Fibroblast of skin of scalp (primary cell): Measurements from ENCODE around the gene PAX2.

Experiments used
- DNase-seq: peaks from one replicate; pipeline ENCODE4 v3.0.0-alpha.2; 2013

The PAX2 gene

DNA sequence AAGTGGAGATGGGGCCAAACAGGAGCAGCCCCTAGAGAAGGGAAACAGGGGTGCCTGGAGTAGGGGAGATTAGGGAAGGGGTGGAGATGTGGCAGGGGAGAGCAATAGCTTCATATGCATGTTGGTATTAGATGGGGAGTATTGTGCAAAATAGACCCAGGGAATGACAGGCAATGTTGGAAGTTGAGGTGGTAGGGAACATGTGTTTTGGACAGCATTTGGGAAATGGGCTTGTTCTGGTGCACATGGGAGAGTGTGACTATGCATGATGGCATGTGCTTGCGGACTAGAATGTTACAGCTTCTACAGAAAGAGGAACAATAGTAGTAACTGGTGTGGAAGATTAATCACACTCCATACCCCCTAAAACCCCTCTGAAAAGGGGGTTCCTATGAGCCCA, 10.4 kb downstream of the PAX2 start:
- no peak for DNase-seq

- no peak for DNase-seq
Measured at GRCh38 chr10:100759331-100759730, 13.9 kb downstream of the PAX2 start.

DNA sequence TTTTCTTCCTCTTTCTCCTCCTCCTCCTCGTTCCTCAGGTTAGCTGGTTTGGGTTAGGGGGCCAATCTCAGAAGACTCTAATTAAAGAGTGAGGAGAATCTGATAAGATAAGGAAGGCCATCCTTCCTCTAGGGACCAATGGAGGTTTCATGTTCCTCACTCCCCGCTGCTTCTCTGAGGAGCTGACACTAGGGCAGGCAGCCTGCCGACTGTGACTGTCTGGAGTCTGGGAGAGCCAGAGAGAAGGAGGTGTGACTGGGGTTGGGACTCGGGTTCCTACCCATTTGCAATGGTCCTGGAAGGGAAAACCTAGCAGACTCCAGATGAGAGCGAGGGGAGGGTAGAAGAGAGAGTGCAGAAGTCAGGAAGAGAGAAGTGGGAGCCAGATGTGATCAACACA, 15.3 kb downstream of the PAX2 start:
- no peak for DNase-seq

DNA sequence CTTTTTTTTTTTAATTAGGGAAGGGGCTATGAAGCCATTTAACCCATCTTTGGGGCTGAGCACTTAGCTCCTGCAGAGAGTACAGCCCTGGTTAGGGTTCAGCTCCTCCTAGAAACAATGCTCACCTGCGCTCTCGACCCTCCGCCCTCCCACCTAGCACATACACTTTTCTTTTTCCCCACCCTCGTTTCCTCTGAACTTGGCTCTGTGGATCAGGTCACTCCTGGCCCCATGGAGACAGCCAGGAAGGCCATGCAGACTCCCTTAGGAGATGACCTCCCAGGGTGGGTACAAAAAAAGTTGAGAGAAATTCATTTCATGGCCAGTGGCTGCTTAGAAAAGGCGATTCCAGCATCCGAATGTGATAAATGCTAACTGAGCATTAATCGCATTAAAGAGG, 15.8 kb downstream of the PAX2 start:
- no peak for DNase-seq

- DNase-seq: no peak
Measured at GRCh38 chr10:100763043-100763747, 17.8 kb downstream of the PAX2 start.

- no peak for DNase-seq
Measured at GRCh38 chr10:100766693-100767421, 21.5 kb downstream of the PAX2 start.

DNA sequence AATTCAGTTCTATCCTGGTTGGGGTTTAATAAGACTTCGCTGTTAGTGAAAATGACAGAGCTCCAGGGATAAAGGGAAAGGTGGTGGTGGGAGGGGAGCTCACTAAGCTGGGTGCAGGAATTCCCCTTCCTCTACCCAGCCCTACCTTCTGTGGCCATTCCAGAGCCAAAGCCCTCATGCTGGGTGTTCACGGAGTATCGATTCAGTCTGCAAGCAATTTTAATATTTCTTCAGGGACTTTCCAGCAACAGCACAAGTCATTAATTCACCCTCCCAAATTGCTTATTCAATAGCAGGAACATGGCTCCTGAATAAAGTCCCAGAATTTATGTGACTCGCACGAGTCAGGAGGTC, 22.0 kb downstream of the PAX2 start:
- DNase-seq: no peak

DNA sequence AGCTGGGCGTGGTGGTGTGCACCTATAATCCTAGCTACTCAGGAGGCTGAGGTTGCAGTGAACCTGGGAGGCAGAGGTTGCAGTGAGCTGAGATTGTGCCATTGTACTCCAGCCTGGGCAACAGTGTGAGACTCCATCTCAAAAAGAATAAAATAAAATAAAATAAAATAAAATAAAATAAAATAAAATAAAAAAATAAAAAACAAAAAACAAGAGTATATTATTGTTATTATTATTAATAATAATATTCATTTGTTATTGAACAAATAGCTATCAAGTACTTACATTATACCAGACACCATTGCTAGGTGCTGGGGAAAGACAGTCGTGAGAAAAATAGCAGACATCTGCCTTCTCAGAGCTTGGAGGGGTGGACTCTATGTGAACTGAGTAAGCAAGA, 24.1 kb downstream of the PAX2 start:
- no peak for DNase-seq

DNA sequence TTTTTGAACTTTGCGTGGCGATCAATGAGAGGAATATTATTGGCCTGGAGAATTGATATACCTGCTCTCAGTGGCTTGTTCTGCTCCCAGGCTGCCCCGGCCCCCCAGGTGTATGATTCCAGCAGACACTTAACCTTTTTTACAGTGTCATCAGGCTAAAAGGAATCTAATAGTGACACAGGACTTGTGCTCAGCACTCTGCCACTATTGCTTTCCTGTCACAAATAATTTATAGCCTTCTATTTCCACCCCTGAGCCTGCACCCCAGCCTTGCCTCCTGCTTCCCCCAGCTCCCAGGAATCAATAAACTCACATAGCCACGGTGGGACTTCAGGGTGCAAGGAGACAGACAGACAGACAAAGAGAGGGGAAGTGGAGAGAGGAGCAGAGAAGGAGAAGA, 28.3 kb downstream of the PAX2 start:
- DNase-seq: no peak

DNA sequence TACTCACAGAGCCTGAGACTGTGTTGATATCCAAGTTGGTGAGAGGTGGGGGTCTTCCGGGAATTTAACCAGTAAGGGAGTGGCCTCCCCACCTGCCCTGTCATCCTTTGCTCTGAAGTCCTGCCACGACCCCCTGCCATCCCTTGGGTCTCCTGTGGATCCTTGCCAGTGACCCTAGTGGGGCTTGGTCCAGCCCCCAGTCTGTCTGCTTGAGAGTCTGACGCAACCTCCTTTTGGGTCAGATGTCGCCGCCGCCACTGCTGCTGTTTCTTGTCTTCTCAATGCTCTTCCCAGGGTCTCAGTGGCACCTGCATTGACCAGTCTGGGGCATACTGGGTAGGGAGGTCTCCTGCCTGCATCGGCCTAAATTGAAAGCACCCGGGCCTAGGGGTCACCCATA, 28.8 kb downstream of the PAX2 start:
- no peak for DNase-seq

DNA sequence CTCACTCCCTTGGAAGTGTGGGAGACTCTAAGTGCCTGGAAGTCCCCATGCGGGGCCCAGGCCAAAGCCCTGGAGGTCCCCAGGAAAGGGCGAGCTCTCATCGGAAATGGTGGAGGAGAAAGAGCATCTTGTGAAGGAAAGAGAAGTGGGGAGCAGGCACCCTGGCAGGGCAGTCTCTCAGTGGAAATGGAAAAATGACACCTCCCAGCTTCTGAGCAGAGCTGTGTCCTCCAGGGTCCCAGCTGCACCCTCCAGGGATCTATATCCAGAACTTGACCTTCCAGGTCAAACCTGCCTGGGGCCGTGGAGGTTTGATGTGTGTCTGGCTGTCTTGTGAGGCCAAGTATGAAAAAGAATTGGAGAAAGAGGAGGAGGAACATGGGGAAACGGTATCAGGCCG, 29.5 kb downstream of the PAX2 start:
- DNase-seq: no peak

- no peak for DNase-seq
Measured at GRCh38 chr10:100775386-100775785, 30.0 kb downstream of the PAX2 start.

GRCh38 chr10:100775871-100776270, 30.5 kb downstream of the PAX2 start:
- DNase-seq: no peak

DNA sequence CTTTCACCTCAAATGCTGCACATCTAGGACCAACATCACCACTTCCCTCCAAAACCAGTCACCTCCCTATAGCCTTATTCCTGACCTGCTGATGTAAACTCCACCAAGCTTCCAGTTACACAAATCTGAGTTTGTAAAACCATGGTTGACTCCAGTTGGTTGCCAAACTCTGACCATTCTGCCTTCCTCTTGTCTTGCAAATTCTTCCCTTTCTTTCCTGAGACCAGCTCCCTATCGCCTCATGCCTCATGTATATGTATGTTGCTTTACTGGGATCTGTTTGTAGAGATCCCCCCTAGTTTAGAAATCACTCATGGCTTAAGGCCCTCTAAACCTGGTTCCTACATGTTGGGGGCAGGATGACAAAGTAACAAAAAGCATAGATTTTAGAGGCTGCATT, 31.3 kb downstream of the PAX2 start:
- no peak for DNase-seq

DNA sequence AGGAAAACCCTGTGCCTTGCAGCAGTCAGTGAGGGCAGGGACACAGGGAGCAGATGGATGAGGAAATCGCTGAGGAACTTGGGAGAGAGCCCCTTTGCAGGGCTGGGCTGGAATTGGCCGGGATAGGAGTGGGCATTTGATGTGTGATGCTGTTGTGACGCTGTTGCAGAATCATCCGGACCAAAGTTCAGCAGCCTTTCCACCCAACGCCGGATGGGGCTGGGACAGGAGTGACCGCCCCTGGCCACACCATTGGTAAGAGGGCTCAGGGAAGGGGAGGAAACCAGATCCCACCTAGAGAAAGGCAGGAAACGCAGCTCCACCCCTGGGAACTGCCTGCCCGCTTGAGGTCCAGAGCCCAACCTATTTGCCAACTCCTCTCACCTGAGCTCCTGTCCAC, 33.9 kb downstream of the PAX2 start:
- no peak for DNase-seq

- no peak for DNase-seq
Measured at GRCh38 chr10:100780324-100780723, 34.9 kb downstream of the PAX2 start.

GRCh38 chr10:100781145-100781665, 35.8 kb downstream of the PAX2 start:
- no peak for DNase-seq

DNA sequence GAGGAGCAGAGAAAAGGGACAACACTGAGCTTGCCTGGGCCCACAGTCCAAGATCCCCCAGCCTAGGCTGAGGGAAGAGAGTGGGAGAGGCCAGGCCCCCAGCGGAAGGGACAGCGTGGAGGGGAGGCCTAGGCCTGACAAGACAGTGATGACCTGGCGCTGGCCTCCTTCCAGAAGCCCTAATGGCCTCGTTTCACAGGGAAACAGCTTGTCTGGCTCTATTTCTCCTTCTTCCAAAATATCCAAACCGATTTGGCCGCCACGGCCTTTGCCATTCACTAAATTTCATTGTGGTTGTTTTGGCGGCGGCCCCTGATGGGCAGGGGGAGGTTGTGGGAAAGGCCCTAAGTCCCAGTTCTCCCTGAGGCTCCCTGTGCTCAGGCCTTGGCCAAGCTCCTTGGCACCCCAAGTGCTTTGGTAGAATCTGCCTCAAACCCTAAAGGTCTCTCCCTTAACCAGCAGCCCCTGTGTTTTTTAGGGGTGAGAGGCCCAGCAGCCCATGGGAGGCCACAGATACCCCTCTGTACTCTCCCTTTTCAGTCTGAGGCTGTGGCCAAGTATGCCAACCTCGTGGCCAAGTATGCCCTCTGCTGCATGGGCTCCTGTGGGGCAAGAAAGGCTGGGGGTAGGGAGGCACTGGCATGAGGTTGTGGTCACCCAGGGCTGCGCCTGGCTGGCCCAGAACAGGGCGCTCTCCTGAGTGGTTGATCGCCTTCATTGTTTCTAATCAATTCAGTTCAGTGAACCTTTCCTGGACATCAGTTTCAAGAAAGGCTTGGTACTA, 37.3 kb downstream of the PAX2 start:
- DNase-seq: no peak

GRCh38 chr10:100784126-100784525, 38.7 kb downstream of the PAX2 start:
- no peak for DNase-seq

GRCh38 chr10:100786591-100786990, 41.2 kb downstream of the PAX2 start:
- DNase-seq: no peak

DNA sequence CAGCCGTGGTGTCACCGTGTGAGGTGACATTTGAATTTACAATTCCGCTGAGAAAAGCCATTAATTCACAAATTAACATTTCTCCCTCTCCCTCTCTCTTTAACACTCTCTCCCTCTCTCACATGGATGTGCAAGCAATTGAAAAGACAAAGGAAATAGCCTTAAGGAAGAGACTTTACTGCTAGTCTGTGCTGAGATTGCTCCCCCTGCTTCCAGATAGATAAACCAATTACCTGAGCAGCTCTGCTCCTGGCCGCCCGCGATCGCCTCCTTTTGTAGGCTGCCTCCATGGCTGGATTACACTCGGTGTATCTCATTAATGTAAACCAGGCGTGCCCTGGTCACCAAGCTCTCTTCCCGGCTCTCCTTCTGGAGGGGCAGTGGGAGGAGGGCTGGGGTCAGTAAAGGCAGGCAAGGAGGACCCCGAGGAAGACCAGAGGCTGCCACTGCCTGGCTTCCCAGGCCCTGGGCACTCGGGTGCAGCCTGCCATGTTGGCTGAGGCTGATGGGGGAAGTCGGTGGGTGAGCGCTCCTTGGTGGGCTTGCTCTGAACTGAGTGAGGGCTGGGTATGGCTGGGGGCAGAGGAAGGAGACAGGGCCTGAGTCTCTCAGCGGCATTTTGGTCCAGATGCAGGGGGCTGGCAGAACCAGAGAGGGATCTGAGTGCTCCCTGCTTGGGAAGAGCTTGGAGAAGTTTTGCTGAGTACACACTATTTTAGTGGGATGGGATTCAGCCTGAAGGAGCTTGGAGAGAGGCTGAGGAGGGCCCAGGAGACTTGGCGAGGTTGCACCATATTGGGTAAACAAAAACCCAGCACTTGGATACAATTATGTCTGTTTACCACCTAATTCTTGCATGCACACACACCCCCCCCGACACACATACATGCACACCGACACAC, 42.9 kb downstream of the PAX2 start:
- DNase-seq: no peak

- no peak for DNase-seq
Measured at GRCh38 chr10:100790761-100791208, 45.4 kb downstream of the PAX2 start.
